SK-N-SH (cell line): ENCODE results near the gene HACD1.

Source experiments
- CTCF ChIP-seq: fragments of 200-600 bp; sonication (generic); IDR thresholded peaks from 2 replicates; pipeline ENCODE4 v1.6.1; 2017; ENCODE audit warnings: antibody characterized with exemption, mild to moderate bottlenecking, moderate library complexity
- ELF1 ChIP-seq: IDR thresholded peaks from 2 replicates; pipeline ENCODE4 v1.4.0; 2012
- POLR2AphosphoS5 ChIP-seq: IDR thresholded peaks from 2 replicates; pipeline ENCODE4 v1.6.1; 2012; ENCODE audit warnings: low read depth, low read length
- RAD21 ChIP-seq: IDR thresholded peaks from 2 replicates; pipeline ENCODE4 v1.6.1; 2012; ENCODE audit warnings: mild to moderate bottlenecking, low read length
- REST ChIP-seq: IDR thresholded peaks from 2 replicates; pipeline ENCODE4 v1.6.1; 2012; ENCODE audit warnings: mild to moderate bottlenecking, low read depth, low read length, moderate library complexity
- SIN3A ChIP-seq: IDR thresholded peaks from 2 replicates; pipeline ENCODE4 v1.6.1; 2012; ENCODE audit warnings: low read depth, mild to moderate bottlenecking, low read length, moderate library complexity, borderline replicate concordance
- USF2 ChIP-seq: fragments of 150-350 bp; IDR thresholded peaks from 2 replicates; pipeline ENCODE4 v1.6.1; 2017; ENCODE audit warnings: antibody characterized with exemption, low read length, low read depth, borderline replicate concordance

- no peak for TF ChIP-seq CTCF
- TF ChIP-seq REST: no peak
- no peak for TF ChIP-seq POLR2AphosphoS5
- no peak for TF ChIP-seq USF2
- TF ChIP-seq ELF1: no peak
- no peak for TF ChIP-seq RAD21
- TF ChIP-seq SIN3A: no peak
Measured at GRCh38 chr10:17580885-17581284, 36.3 kb downstream of the HACD1 start.
